RPMI7951 (cell line): ENCODE data around the gene GLIS2. TPM values are rescaled to one million over a fixed set of nuclear protein-coding genes. Genes with fewer than 3 reads are reported as not detected.

Experiments
- DNase-seq: peaks from one replicate; pipeline ENCODE4 v3.0.0-alpha.2; 2012; ENCODE audit warnings: low read depth
- total RNA-seq: library from RNA; depleted of rRNA; stranded (reverse); fragments of >200 nt; shearing (Covaris generic); gene quantifications from 2 replicates; pipeline ENCODE4 v1.2.3, GENCODE V29; 2014; rRNA removed

Gene GLIS2
- total RNA-seq, 1 experiment from 2014 or later = 0.24 TPM

GRCh38 chr16:4381072-4381934 is 65.4 kb downstream of the GLIS2 start:
- DNase-seq = no peak

- no peak for DNase-seq
Observed at GRCh38 chr16:4381935-4382794, 66.3 kb downstream of the GLIS2 start.

- DNase-seq = no peak
Observed at GRCh38 chr16:4382795-4383357, 67.0 kb downstream of the GLIS2 start.

- DNase-seq = no peak
Observed at GRCh38 chr16:4383591-4384444, 68.0 kb downstream of the GLIS2 start.

- no peak for DNase-seq
Observed at GRCh38 chr16:4384509-4384942, 68.7 kb downstream of the GLIS2 start.

- no peak for DNase-seq
Observed at GRCh38 chr16:4385066-4385788, 69.4 kb downstream of the GLIS2 start.

GRCh38 chr16:4385789-4386450 is 70.1 kb downstream of the GLIS2 start:
- no peak for DNase-seq

- DNase-seq = no peak
Observed at GRCh38 chr16:4386451-4386805, 70.6 kb downstream of the GLIS2 start.

- no peak for DNase-seq
Observed at GRCh38 chr16:4386951-4387565, 71.2 kb downstream of the GLIS2 start.

- no peak for DNase-seq
Observed at GRCh38 chr16:4387781-4388180, 71.9 kb downstream of the GLIS2 start.

- no peak for DNase-seq
Observed at GRCh38 chr16:4388271-4389021, 72.6 kb downstream of the GLIS2 start.

Other genes with a start within 250 kb of the GLIS2 start
- 6.9 and 7.8 TPM in 2 replicates for gene ADCY9, start 199.6 kb upstream of the GLIS2 start, total RNA-seq
- under 0.01 TPM in 1 of 2 replicates, not detected in the other for gene SRL, start 74.0 kb upstream of the GLIS2 start, total RNA-seq
- gene TFAP4, start 43.0 kb upstream of the GLIS2 start, total RNA-seq = 5.9 and 6.6 TPM in 2 replicates
- 25.8 and 46.3 TPM in 2 replicates for gene PAM16, start 35.3 kb downstream of the GLIS2 start, total RNA-seq
- 23.1 and 28.3 TPM in 2 replicates for gene VASN, start 55.8 kb downstream of the GLIS2 start, total RNA-seq
- gene CORO7, start 100.5 kb downstream of the GLIS2 start, total RNA-seq = 13.8 and 18.9 TPM in 2 replicates
- gene DNAJA3, start 109.8 kb downstream of the GLIS2 start, total RNA-seq = 38.6 and 44.0 TPM in 2 replicates
- 48.4 and 66.5 TPM in 2 replicates for gene NMRAL1, start 158.6 kb downstream of the GLIS2 start, total RNA-seq
- 39.8 and 44.8 TPM in 2 replicates for gene HMOX2, start 160.3 kb downstream of the GLIS2 start, total RNA-seq
- gene CDIP1, start 222.7 kb downstream of the GLIS2 start, total RNA-seq = 0.78 and 1.1 TPM in 2 replicates
- gene C16orf96, start 240.3 kb downstream of the GLIS2 start, total RNA-seq = not detected in 2 replicates